PFSK-1 (cell line): Measurements from ENCODE around the gene SYVN1.

ENCODE experiments used
- REST ChIP-seq, 2 experiments: IDR thresholded peaks; 2 replicates each; pipeline versions ENCODE4 v1.6.1 to v1.8.0; 2011 to 2012; ENCODE audit warnings: low read depth in 2 of 2, low read length in 2 of 2, control low read depth in 1 of 2, inconsistent platforms in 1 of 2, mild to moderate bottlenecking in 1 of 2, moderate library complexity in 1 of 2; ENCODE audit not compliant: insufficient read depth in 1 of 2
- TAF1 ChIP-seq: IDR thresholded peaks from 2 replicates; pipeline ENCODE4 v1.6.1; 2012; ENCODE audit warnings: low read length, control low read depth, borderline replicate concordance; ENCODE audit not compliant: insufficient read depth

GRCh38 chr11:65100674-65101350, 33.5 kb downstream of the SYVN1 start:
- TF ChIP-seq TAF1 (no peak), REST (IDR thresholded peaks at IDR 0.05; ENCODE audit: insufficient read depth in 1 of 2, low read depth in 2 of 2, low read length in 2 of 2) (no peak)
